Neural cell (in vitro differentiated cells): Measurements from ENCODE around the gene GIT2. TPM values are rescaled to one million over a fixed set of nuclear protein-coding genes. Genes with fewer than 3 reads are reported as not detected.

ENCODE experiments used
- H2AFZ ChIP-seq: fragments of 200-600, 300-800 bp; sonication (generic), shearing (Covaris generic); 2 replicates; pipeline ENCODE4 v1.6.0; 2014; ENCODE audit warnings: low read depth, mild to moderate bottlenecking, antibody characterized with exemption, low read length, moderate library complexity
- H3F3A ChIP-seq: fragments of 200-600 bp; shearing (Covaris generic); 2 replicates; pipeline ENCODE4 v1.6.1; 2016; ENCODE audit warnings: mild to moderate bottlenecking, moderate library complexity, mixed read lengths, antibody characterized with exemption, low read length; ENCODE audit not compliant: insufficient read depth, poor library complexity, severe bottlenecking
- H3K27ac ChIP-seq: fragments of 200-600, 300-800 bp; sonication (generic), shearing (Covaris generic); 2 replicates; pipeline ENCODE4 v1.5.1; 2014; ENCODE audit warnings: mild to moderate bottlenecking, low read length, moderate library complexity
- H3K27me3 ChIP-seq: fragments of 300-800, 200-600 bp; sonication (generic), shearing (Covaris generic); 2 replicates; pipeline ENCODE4 v1.6.0; 2014; ENCODE audit warnings: mild to moderate bottlenecking, low read depth, low read length, moderate library complexity; ENCODE audit not compliant: insufficient read depth
- H3K36me3 ChIP-seq: fragments of 300-800, 200-600 bp; sonication (generic), shearing (Covaris generic); 2 replicates; pipeline ENCODE4 v1.5.1; 2014; ENCODE audit warnings: mild to moderate bottlenecking, antibody characterized with exemption, low read length, moderate library complexity; ENCODE audit not compliant: insufficient read depth
- H3K4me2 ChIP-seq: fragments of 300-800, 200-600 bp; sonication (generic), shearing (Covaris generic); 2 replicates; pipeline ENCODE4 v1.6.0; 2014; ENCODE audit warnings: mild to moderate bottlenecking, low read length
- H3K4me3 ChIP-seq: fragments of 300-800, 200-600 bp; sonication (generic), shearing (Covaris generic); 2 replicates; pipeline ENCODE4 v1.5.1; 2014; ENCODE audit warnings: mild to moderate bottlenecking, low read length, moderate library complexity
- H3K79me2 ChIP-seq: fragments of 200-600 bp; shearing (Covaris generic); replicated peaks from 2 replicates; pipeline ENCODE4 v1.6.0; 2014; ENCODE audit warnings: mild to moderate bottlenecking, low read length, moderate library complexity; ENCODE audit not compliant: insufficient read depth
- H3K9ac ChIP-seq: fragments of 300-800, 200-600 bp; sonication (generic), shearing (Covaris generic); 2 replicates; pipeline ENCODE4 v1.6.1; 2016; ENCODE audit warnings: mild to moderate bottlenecking, low read length, mixed read lengths
- H3K9me2 ChIP-seq: fragments of 200-600 bp; shearing (Covaris generic); 2 replicates; pipeline ENCODE4 v1.6.1; 2016; ENCODE audit warnings: mild to moderate bottlenecking, low read length, mixed read lengths; ENCODE audit not compliant: insufficient read depth
- H3K9me3 ChIP-seq: fragments of 200-600, 300-800 bp; sonication (generic), shearing (Covaris generic); 2 replicates; pipeline ENCODE4 v1.6.1; 2016; ENCODE audit warnings: mild to moderate bottlenecking, mixed run types, low read length, moderate library complexity, mixed read lengths
- H4K20me1 ChIP-seq: fragments of 200-600 bp; shearing (Covaris generic); 2 replicates; pipeline ENCODE4 v1.6.1; 2016; ENCODE audit warnings: mild to moderate bottlenecking, mixed run types; ENCODE audit not compliant: insufficient read depth
- CTCF ChIP-seq: fragments of 450-650 bp; IDR thresholded peaks from 2 replicates; pipeline ENCODE4 v1.5.1; 2014; ENCODE audit warnings: antibody characterized with exemption, mild to moderate bottlenecking, moderate library complexity; ENCODE audit not compliant: poor library complexity, severe bottlenecking
- EP300 ChIP-seq: fragments of 450-650 bp; conservative IDR thresholded peaks from 2 replicates; pipeline ENCODE4 v1.6.1; 2014; ENCODE audit warnings: antibody characterized with exemption, mild to moderate bottlenecking, moderate library complexity; ENCODE audit not compliant: poor library complexity, severe bottlenecking
- EZH2 ChIP-seq: fragments of 200-600, 300-800 bp; shearing (Covaris generic), sonication (generic); IDR thresholded peaks from 2 replicates; pipeline ENCODE4 v1.6.1; 2014; ENCODE audit warnings: antibody characterized with exemption, low read length, borderline replicate concordance, mild to moderate bottlenecking; ENCODE audit not compliant: insufficient read depth, poor library complexity, severe bottlenecking
- MXI1 ChIP-seq: fragments of 450-650 bp; conservative IDR thresholded peaks from 2 replicates; pipeline ENCODE4 v1.6.1; 2014; ENCODE audit warnings: antibody characterized with exemption, mild to moderate bottlenecking; ENCODE audit not compliant: poor library complexity, severe bottlenecking
- POLR2AphosphoS5 ChIP-seq: IDR thresholded peaks from 2 replicates; pipeline ENCODE4 v1.6.1; 2012
- RAD21 ChIP-seq: fragments of 450-650 bp; conservative IDR thresholded peaks from 2 replicates; pipeline ENCODE4 v1.6.1; 2014; ENCODE audit warnings: antibody characterized with exemption, mild to moderate bottlenecking, moderate library complexity
- REST ChIP-seq: IDR thresholded peaks from 2 replicates; pipeline ENCODE4 v1.6.1; 2012; ENCODE audit warnings: borderline replicate concordance
- SMC3 ChIP-seq: fragments of 450-650 bp; conservative IDR thresholded peaks from 2 replicates; pipeline ENCODE4 v1.6.1; 2014; ENCODE audit warnings: antibody characterized with exemption, mild to moderate bottlenecking, moderate library complexity; ENCODE audit not compliant: poor library complexity
- TAF1 ChIP-seq: IDR thresholded peaks from 2 replicates; pipeline ENCODE4 v1.6.1; 2012; ENCODE audit warnings: low read depth
- polyA plus RNA-seq: library from polyadenylated mRNA; depleted of rRNA; stranded (reverse); fragments of >200 nt; gene quantifications from 2 replicates; pipeline ENCODE4 v1.2.3, GENCODE V29; 2014

GIT2 gene
- polyA plus RNA-seq, 1 donor from 2014 or later, result 14.2 TPM

- H3K36me3 ChIP-seq, result peaks cover 10% of the 10 kb centered on the region
Observed at GRCh38 chr12:109981311-109981710, 14.9 kb downstream of the GIT2 start.

GRCh38 chr12:109972821-109973220 lies 23.3 kb downstream of the GIT2 start:
- Histone ChIP-seq H3K79me2 (no peaks in the 10 kb centered on the region), H3K36me3 (no peaks in the 10 kb centered on the region), H3K4me3 (no peak overlapping the region), H3K27me3 (no peaks in the 10 kb centered on the region), H3K9me3 (no peaks in the 10 kb centered on the region), H3K9ac (no peak overlapping the region), H3F3A (no peaks in the 10 kb centered on the region), H3K9me2 (no peaks in the 10 kb centered on the region), H4K20me1 (no peaks in the 10 kb centered on the region), H2AFZ (no peak overlapping the region), H3K27ac (no peak overlapping the region), H3K4me2 (no peak overlapping the region)
- TF ChIP-seq REST, result no peak
- no peak for TF ChIP-seq SMC3
- no peak for TF ChIP-seq EP300
- no peak for TF ChIP-seq POLR2AphosphoS5
- no peak for TF ChIP-seq RAD21
- TF ChIP-seq CTCF, result no peak
- no peak for TF ChIP-seq MXI1

More at GRCh38 chr12:109981311-109981710, 14.9 kb downstream of the GIT2 start:
- Histone ChIP-seq H3K4me3 (no peak overlapping the region), H3K4me2 (no peak overlapping the region), H4K20me1 (no peaks in the 10 kb centered on the region), H3K27me3 (no peaks in the 10 kb centered on the region), H3K27ac (no peak overlapping the region), H3K9me2 (no peaks in the 10 kb centered on the region), H3K9me3 (no peaks in the 10 kb centered on the region), H3K79me2 (no peaks in the 10 kb centered on the region), H3F3A (no peaks in the 10 kb centered on the region), H3K9ac (no peak overlapping the region), H2AFZ (no peak overlapping the region)
- no peak for TF ChIP-seq SMC3
- TF ChIP-seq POLR2AphosphoS5, result no peak
- no peak for TF ChIP-seq TAF1
- TF ChIP-seq EP300, result no peak
- no peak for TF ChIP-seq RAD21
- TF ChIP-seq EZH2, result no peak
- TF ChIP-seq CTCF, result no peak
- no peak for TF ChIP-seq REST
- no peak for TF ChIP-seq MXI1
